HUES48 (cell line): ENCODE results near the gene THEM4.
A peak's percentile ranks its signal among the peaks of the same experiment; 100 is the strongest.

Source experiments
- H3K27ac ChIP-seq: one replicate; pipeline ENCODE4 v1.7.0; 2013; ENCODE audit warnings: low read depth, low read length, inconsistent platforms
- H3K27me3 ChIP-seq: 2 replicates; pipeline ENCODE4 v1.6.1; 2013; ENCODE audit warnings: mild to moderate bottlenecking, low read length; ENCODE audit not compliant: control insufficient read depth, insufficient read depth
- H3K36me3 ChIP-seq: 2 replicates; pipeline ENCODE4 v1.6.1; 2013; ENCODE audit warnings: low read length; ENCODE audit not compliant: control insufficient read depth, insufficient read depth
- H3K4me1 ChIP-seq: 2 replicates; pipeline ENCODE4 v1.6.1; 2013; ENCODE audit warnings: mild to moderate bottlenecking, low read length; ENCODE audit not compliant: control insufficient read depth, insufficient read depth
- H3K4me3 ChIP-seq: 2 replicates; pipeline ENCODE4 v1.5.1; 2013; ENCODE audit warnings: mild to moderate bottlenecking, low read depth, low read length
- H3K9ac ChIP-seq: 2 replicates; pipeline ENCODE4 v1.6.1; 2013; ENCODE audit warnings: mild to moderate bottlenecking, low read depth, low read length, moderate library complexity
- H3K9me3 ChIP-seq: 2 replicates; pipeline ENCODE4 v1.6.1; 2013; ENCODE audit warnings: low read length; ENCODE audit not compliant: control insufficient read depth, insufficient read depth

Gene THEM4

GRCh38 chr1:151909167-151910149, at the start of gene THEM4:
TSS of gene THEM4 (minus strand) at chr1:151909511. CDS start at chr1:151909458, 53 bp downstream.
- H3K27me3 ChIP-seq = no peaks in the 10 kb centered on the region
- peaks cover 13% of the 10 kb centered on the region for H3K9me3 ChIP-seq
- H3K9ac ChIP-seq = peak within 1 kb of the TSS; percentile 87
- H3K36me3 ChIP-seq = peaks cover 4% of the 10 kb centered on the region; the same call in 1 of the 2 replicates
- H3K4me3 ChIP-seq = peak within 1 kb of the TSS; percentile 83
- peak within 1 kb of the TSS; percentile 93 for H3K27ac ChIP-seq
- peaks cover 10% of the 10 kb centered on the region; the same call in 1 of the 2 replicates for H3K4me1 ChIP-seq

GRCh38 chr1:151958959-151959358, 49.6 kb upstream of the THEM4 start:
- Histone ChIP-seq H3K36me3 (no peaks in the 10 kb centered on the region), H3K4me1 (no peaks in the 10 kb centered on the region), H3K9me3 (no peaks in the 10 kb centered on the region), H3K27ac (no peak overlapping the region), H3K27me3 (no peaks in the 10 kb centered on the region), H3K4me3 (no peak overlapping the region), H3K9ac (no peak overlapping the region)

DNA sequence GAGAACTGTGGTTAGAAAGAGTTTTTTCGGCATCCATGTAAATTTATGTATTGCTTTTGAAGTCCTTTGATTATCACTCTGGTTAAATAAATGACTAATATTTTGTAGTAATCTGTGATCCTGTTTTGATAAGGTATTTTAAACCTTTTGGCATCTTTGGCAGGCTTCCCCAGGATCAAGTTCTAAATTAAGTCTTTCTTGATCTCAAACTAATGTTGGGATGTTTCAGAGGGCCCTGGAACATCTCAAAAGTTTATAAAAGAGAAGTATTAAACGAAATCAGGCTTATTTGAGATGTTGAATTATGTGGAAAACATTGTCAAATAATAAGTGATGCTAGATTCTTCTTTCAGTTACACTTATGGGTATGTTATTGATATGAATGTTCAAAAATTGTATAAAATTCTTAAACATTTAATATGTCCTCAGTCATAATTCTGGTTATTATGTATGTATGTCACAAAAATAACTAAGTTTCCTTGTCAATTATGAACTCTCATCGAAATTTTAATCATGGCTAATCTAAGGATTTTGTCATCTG, 47.7 kb upstream of the THEM4 start:
- no peaks in the 10 kb centered on the region for H3K36me3 ChIP-seq
- H3K9me3 ChIP-seq = no peaks in the 10 kb centered on the region
- no peaks in the 10 kb centered on the region for H3K27me3 ChIP-seq
- H3K4me3 ChIP-seq = no peak overlapping the region
- H3K9ac ChIP-seq = no peak overlapping the region
- H3K4me1 ChIP-seq = no peaks in the 10 kb centered on the region
- H3K27ac ChIP-seq = no peak overlapping the region

GRCh38 chr1:151953409-151954094, 44.2 kb upstream of the THEM4 start:
- no peak overlapping the region for H3K9ac ChIP-seq
- no peaks in the 10 kb centered on the region for H3K27me3 ChIP-seq
- H3K27ac ChIP-seq = no peak overlapping the region
- H3K4me3 ChIP-seq = no peak overlapping the region
- no peaks in the 10 kb centered on the region for H3K9me3 ChIP-seq
- H3K4me1 ChIP-seq = no peaks in the 10 kb centered on the region
- H3K36me3 ChIP-seq = no peaks in the 10 kb centered on the region

DNA sequence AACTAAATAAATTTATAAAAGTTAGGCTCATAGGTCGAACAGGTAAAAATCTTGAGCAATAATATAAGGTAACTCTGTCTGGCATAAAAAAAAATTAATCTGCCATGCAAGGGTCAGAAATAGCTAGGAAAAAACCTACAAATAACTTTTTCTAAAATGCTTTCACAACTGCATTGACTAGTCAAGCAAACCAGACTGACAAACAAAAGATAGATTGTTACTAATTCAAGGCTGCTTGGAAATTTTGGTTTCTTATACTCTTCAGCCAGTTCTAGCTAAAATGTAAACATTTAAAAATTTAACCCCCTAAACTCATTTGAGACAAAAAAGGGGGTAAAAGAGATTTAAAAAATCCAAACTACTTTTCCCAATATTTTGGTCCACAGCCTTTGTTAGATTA, 43.5 kb upstream of the THEM4 start:
- Histone ChIP-seq H3K9ac (no peak overlapping the region), H3K4me3 (no peak overlapping the region), H3K27me3 (no peaks in the 10 kb centered on the region)

DNA sequence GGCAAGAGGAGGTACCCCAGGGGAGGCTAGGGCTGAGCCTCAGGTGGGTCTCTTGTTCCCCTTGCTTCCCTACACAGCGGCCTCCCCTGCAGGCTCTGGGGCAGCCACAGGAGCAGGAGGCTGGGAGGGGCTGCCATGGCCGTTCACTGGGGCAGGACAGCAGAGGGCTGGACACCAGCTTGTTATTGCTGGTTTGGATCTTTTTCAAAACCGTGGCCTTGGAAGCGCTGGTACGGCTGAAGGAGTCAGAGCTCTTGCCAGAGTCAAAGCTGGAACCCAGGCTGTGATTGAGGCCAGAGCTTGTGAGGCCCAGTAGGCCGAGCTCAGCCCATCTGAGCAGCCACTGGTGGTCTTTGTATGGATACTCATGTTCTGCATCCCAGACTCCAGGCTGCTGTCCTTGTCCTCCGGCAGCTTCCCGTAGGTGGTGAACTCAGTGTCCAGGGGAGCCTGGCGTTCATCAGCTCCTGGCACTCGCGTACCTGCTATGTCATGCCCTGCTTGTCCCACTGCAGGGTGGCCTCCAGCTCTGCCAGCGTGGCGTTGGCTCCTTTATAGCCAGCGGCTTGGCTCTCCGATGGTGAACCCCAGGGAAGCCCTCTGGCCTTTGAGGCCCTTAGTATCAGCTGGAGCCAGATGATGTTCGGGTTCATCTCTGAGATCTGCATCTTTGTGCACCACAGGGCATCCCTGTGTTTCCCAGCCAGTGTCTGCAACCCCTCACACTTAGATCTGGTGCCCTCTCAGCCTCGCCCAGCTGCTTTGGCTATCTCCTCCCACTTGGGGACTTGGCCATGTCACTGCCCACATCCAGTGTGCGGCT, 40.3 kb upstream of the THEM4 start:
- peaks cover 10% of the 10 kb centered on the region; the same call in 1 of the 2 replicates for H3K4me1 ChIP-seq
- H3K9me3 ChIP-seq = no peaks in the 10 kb centered on the region
- H3K36me3 ChIP-seq = no peaks in the 10 kb centered on the region
- no peak overlapping the region for H3K27ac ChIP-seq
- no peaks in the 10 kb centered on the region; the same call in 1 of the 2 replicates for H3K27me3 ChIP-seq
- H3K9ac ChIP-seq = no peak overlapping the region
- no peak overlapping the region for H3K4me3 ChIP-seq

More for the DNA sequence above, 43.5 kb upstream of the THEM4 start:
- Histone ChIP-seq H3K27ac (no peak overlapping the region), H3K9me3 (no peaks in the 10 kb centered on the region), H3K36me3 (no peaks in the 10 kb centered on the region), H3K4me1 (no peaks in the 10 kb centered on the region)

GRCh38 chr1:151948506-151948905, 39.2 kb upstream of the THEM4 start:
- H3K27me3 ChIP-seq = no peaks in the 10 kb centered on the region; the same call in 1 of the 2 replicates
- H3K9ac ChIP-seq = no peak overlapping the region
- H3K36me3 ChIP-seq = no peaks in the 10 kb centered on the region

DNA sequence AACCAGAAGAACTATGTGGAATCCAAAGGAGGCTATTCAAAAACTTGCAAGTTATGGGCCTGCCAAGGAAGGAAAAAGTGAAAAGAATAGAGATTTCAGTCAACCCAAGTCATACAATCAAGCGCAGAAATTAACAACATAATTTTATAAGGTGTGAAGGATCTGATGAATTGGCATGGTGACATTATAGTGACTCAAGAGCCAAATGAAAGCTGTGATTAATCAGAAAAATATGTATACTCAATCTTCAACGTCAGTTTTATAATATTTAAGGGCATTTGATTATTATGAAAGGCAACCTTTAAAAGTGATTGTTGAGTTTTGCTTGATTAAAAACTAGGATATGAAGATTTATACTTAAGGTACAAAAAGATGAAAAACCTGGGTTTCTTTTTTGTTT, 37.8 kb upstream of the THEM4 start:
- Histone ChIP-seq H3K27me3 (no peaks in the 10 kb centered on the region; the same call in 1 of the 2 replicates), H3K27ac (no peak overlapping the region), H3K36me3 (no peaks in the 10 kb centered on the region), H3K9ac (no peak overlapping the region), H3K4me1 (peaks cover 10% of the 10 kb centered on the region; the same call in 1 of the 2 replicates), H3K9me3 (no peaks in the 10 kb centered on the region), H3K4me3 (no peak overlapping the region)

More at GRCh38 chr1:151948506-151948905, 39.2 kb upstream of the THEM4 start:
- Histone ChIP-seq H3K9me3 (no peaks in the 10 kb centered on the region), H3K27ac (no peak overlapping the region), H3K4me3 (no peak overlapping the region), H3K4me1 (peaks cover 10% of the 10 kb centered on the region; the same call in 1 of the 2 replicates)

DNA sequence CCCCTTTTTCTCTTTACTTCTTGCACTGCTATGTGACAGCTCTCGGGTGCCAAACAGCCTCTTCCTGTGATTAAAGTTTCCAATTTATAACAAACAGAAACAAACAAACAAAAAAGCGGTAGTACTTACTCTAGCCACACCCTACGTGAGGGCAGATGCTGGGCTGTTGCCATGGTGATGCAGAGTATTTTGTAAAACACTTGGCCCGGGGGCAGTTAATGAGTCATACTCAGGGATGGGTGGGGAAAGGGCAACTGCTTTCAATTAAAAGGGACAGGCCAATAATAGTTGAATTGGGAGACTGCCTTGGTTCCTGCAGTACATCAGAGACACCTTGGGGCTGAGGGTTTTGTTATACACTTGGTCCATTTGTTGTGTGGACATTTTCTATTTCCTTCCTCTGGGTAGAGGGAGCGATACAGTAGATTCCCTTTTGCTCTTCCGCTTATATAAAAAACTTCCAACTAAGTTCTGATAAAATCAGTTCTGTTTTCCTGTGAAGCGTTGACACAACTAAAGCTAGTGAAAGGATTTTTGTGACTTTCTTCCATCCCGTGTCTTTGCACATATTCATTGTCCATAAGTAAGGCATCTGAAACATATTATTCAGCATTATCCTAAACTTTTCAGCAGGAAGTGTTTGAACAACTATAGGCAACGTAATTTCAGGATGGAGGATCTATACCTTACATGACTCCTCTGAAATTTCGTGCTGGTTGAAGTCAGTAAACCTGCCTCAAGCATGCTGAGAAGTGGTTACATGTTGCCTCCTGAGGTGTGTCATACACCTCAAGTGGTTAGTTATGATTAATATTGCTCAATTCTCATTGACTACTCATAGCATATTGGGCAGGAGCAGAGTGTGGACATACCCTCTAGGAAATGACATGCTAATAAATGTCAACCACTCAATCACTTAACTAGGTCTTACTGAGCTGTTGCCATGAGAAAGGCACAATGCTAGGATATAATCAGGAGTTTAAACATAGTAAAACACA, 36.7 kb upstream of the THEM4 start:
- H3K27ac ChIP-seq = no peak overlapping the region
- no peak overlapping the region for H3K9ac ChIP-seq
- H3K36me3 ChIP-seq = no peaks in the 10 kb centered on the region
- no peaks in the 10 kb centered on the region for H3K9me3 ChIP-seq
- H3K4me3 ChIP-seq = no peak overlapping the region
- H3K4me1 ChIP-seq = peaks cover 10% of the 10 kb centered on the region; the same call in 1 of the 2 replicates
- H3K27me3 ChIP-seq = no peaks in the 10 kb centered on the region; the same call in 1 of the 2 replicates
